Measurements from ENCODE around the gene THRB.
"Not testable (repeated sequence)": the region's sequence is repeated elsewhere in the genome, so short reads cannot be mapped to it uniquely, and the experiment has no call there.

THRB gene

GRCh38 chr3:24407980-24408680 lies 86.5 kb downstream of the THRB start:
- DNase-seq (ENCODE audit: low read depth in 4 of 4, low spot score in 1 of 4): no peak

GRCh38 chr3:24406900-24407299 lies 87.8 kb downstream of the THRB start:
- DNase-seq (ENCODE audit: low read depth in 4 of 4, low spot score in 1 of 4): no peak

GRCh38 chr3:24405057-24405456 lies 89.6 kb downstream of the THRB start:
- no peak for DNase-seq (ENCODE audit: low read depth in 4 of 4, low spot score in 1 of 4)

- DNase-seq (ENCODE audit: low read depth in 4 of 4, low spot score in 1 of 4): no peak
Measured at GRCh38 chr3:24401811-24402185, 92.9 kb downstream of the THRB start.

GRCh38 chr3:24401090-24401810 lies 93.4 kb downstream of the THRB start:
- DNase-seq (ENCODE audit: low read depth in 4 of 4, low spot score in 1 of 4): no peak

GRCh38 chr3:24400450-24400849 lies 94.2 kb downstream of the THRB start:
- no peak for DNase-seq (ENCODE audit: low read depth in 4 of 4, low spot score in 1 of 4)

- DNase-seq (ENCODE audit: low read depth in 4 of 4, low spot score in 1 of 4): no peak
Measured at GRCh38 chr3:24400015-24400414, 94.6 kb downstream of the THRB start.

GRCh38 chr3:24399614-24400013 lies 95.0 kb downstream of the THRB start:
- DNase-seq (ENCODE audit: low read depth in 4 of 4, low spot score in 1 of 4): no peak

- DNase-seq (ENCODE audit: low read depth in 4 of 4, low spot score in 1 of 4): not testable (repeated sequence)
Measured at GRCh38 chr3:24398712-24399111, 95.9 kb downstream of the THRB start.

GRCh38 chr3:24396338-24396737 lies 98.3 kb downstream of the THRB start:
- no peak for DNase-seq (ENCODE audit: low read depth in 4 of 4, low spot score in 1 of 4)

GRCh38 chr3:24394754-24395153 lies 99.9 kb downstream of the THRB start:
- no peak for DNase-seq (ENCODE audit: low read depth in 4 of 4, low spot score in 1 of 4)

GRCh38 chr3:24393316-24393715 lies 101.3 kb downstream of the THRB start:
- DNase-seq (ENCODE audit: low read depth in 4 of 4, low spot score in 1 of 4): no peak

GRCh38 chr3:24390169-24391130 lies 104.2 kb downstream of the THRB start:
- DNase-seq (ENCODE audit: low read depth in 4 of 4, low spot score in 1 of 4): no peak

GRCh38 chr3:24389108-24390090 lies 105.3 kb downstream of the THRB start:
- no peak for DNase-seq (ENCODE audit: low read depth in 4 of 4, low spot score in 1 of 4)

- no peak for DNase-seq (ENCODE audit: low read depth in 4 of 4, low spot score in 1 of 4)
Measured at GRCh38 chr3:24388611-24389010, 106.0 kb downstream of the THRB start.

GRCh38 chr3:24388159-24388558 lies 106.5 kb downstream of the THRB start:
- DNase-seq (ENCODE audit: low read depth in 4 of 4, low spot score in 1 of 4): no peak

- no peak for DNase-seq (ENCODE audit: low read depth in 4 of 4, low spot score in 1 of 4)
Measured at GRCh38 chr3:24387493-24387892, 107.2 kb downstream of the THRB start.

GRCh38 chr3:24387000-24387399 lies 107.7 kb downstream of the THRB start:
- DNase-seq (ENCODE audit: low read depth in 4 of 4, low spot score in 1 of 4): no peak

- DNase-seq (ENCODE audit: low read depth in 4 of 4, low spot score in 1 of 4): no peak
Measured at GRCh38 chr3:24386458-24386857, 108.2 kb downstream of the THRB start.

- DNase-seq (ENCODE audit: low read depth in 4 of 4, low spot score in 1 of 4): no peak
Measured at GRCh38 chr3:24385012-24385615, 109.5 kb downstream of the THRB start.
